Testis (tissue), 3 donors: Measurements from ENCODE around the gene UBE3C. TPM values are rescaled to one million over a fixed set of nuclear protein-coding genes. Genes with fewer than 3 reads are reported as not detected.
"Not testable (repeated sequence)": the region's sequence is repeated elsewhere in the genome, so short reads cannot be mapped to it uniquely, and the experiment has no call there.

Experiments
- DNase-seq: peaks from one replicate; pipeline ENCODE4 v3.0.0-alpha.2; 2019
- H3K27ac ChIP-seq, 2 donors: fragments of 200-600 bp; sonication (generic); one replicate each; pipeline ENCODE4 v1.5.1; 2019
- H3K27me3 ChIP-seq: fragments of 200-600 bp; sonication (generic); one replicate; pipeline ENCODE4 v1.5.1; 2019
- H3K36me3 ChIP-seq: fragments of 200-600 bp; sonication (generic); one replicate; pipeline ENCODE4 v1.5.1; 2017; ENCODE audit warnings: low read depth; ENCODE audit errors: missing control alignments
- H3K4me1 ChIP-seq: fragments of 200-600 bp; sonication (generic); one replicate; pipeline ENCODE4 v1.5.1; 2019
- H3K4me3 ChIP-seq, 2 donors: fragments of 200-600 bp; sonication (generic); one replicate each; pipeline ENCODE4 v1.5.1; 2017 to 2019
- H3K9me3 ChIP-seq: fragments of 200-600 bp; sonication (generic); one replicate; pipeline ENCODE4 v1.5.1; 2017
- POLR2A ChIP-seq: fragments of 450-650 bp; IDR thresholded peaks from one replicate; pipeline ENCODE4 v1.6.1; 2017; ENCODE audit warnings: antibody characterized with exemption, mild to moderate bottlenecking, moderate library complexity
- WGBS, 2 donors: methylation state at CpG; one replicate each; pipeline ENCODE4 v1.1.5; 2018; 5-methylcytosine and 5-hydroxymethylcytosine counted together
- intact Hi-C: fragments of 100-400 bp; cut with DNase I; formaldehyde crosslinking; loops from one replicate; pipeline ENCODE4 v1.15.1; 2023; ENCODE audit warnings: low total_unique reads
- polyA plus RNA-seq: library from polyadenylated mRNA; stranded (reverse); fragments of 350-450 nt; fragmentation: Illumina TruSeq; extraction: RNeasy Lipid Tissue Mini Kit (QIAGEN cat#74804); gene quantifications from one replicate; pipeline ENCODE4 v1.2.3, GENCODE V29; 2014; ENCODE audit warnings: low read depth, low replicate concordance; ENCODE audit not compliant: insufficient read depth
- total RNA-seq, 2 donors: library from RNA; depleted of rRNA; stranded (reverse); fragments of >200 nt; gene quantifications; one replicate each; pipeline ENCODE4 v1.2.3, GENCODE V29; 2016
- TF ChIP-seq, protein P1 (sequence below), 3 experiments: fragments of 450-650 bp in 2 of 3; fragments of 200-600 bp in 1 of 3; sonication (generic) in 1 of 3; IDR thresholded peaks; one replicate each; pipeline ENCODE4 v1.5.1; 2016 to 2019; ENCODE audit warnings: antibody characterized with exemption in 3 of 3, mild to moderate bottlenecking in 2 of 3, moderate library complexity in 1 of 3

The UBE3C gene
- total and polyA plus RNA-seq, 3 donors from 2014 or later = 69.4 to 95.9 (median 86.0) TPM

DNA sequence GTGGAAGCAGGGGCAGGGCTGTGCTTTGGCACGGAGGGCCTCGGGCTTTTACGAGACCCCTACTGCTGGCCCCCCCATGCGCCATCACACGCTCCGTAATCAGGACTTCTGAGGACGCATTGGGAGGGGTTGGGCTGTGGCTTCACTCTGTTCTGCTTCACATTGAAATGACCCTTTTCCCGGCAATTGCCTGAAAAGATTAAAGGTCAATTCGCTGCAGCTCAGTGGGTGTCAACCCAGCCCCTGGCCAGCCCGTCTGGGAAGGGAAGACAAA is 41.7 kb upstream of the UBE3C start:
- Histone ChIP-seq H3K4me3 (no peak overlapping the region), H3K27me3 (no peaks in the 10 kb centered on the region), H3K36me3 (no peaks in the 10 kb centered on the region), H3K4me1 (no peaks in the 10 kb centered on the region), H3K27ac (no peak overlapping the region), H3K9me3 (no peaks in the 10 kb centered on the region)
- TF ChIP-seq POLR2A = no peak
- TF ChIP-seq, protein P1, sequence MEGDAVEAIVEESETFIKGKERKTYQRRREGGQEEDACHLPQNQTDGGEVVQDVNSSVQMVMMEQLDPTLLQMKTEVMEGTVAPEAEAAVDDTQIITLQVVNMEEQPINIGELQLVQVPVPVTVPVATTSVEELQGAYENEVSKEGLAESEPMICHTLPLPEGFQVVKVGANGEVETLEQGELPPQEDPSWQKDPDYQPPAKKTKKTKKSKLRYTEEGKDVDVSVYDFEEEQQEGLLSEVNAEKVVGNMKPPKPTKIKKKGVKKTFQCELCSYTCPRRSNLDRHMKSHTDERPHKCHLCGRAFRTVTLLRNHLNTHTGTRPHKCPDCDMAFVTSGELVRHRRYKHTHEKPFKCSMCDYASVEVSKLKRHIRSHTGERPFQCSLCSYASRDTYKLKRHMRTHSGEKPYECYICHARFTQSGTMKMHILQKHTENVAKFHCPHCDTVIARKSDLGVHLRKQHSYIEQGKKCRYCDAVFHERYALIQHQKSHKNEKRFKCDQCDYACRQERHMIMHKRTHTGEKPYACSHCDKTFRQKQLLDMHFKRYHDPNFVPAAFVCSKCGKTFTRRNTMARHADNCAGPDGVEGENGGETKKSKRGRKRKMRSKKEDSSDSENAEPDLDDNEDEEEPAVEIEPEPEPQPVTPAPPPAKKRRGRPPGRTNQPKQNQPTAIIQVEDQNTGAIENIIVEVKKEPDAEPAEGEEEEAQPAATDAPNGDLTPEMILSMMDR (IDR thresholded peaks at IDR 0.05) = no peak
- 33 to 41% methylated on average over 10 of the region's 10 CpGs for WGBS, 2 donors
- DNase-seq = no peak
- intact Hi-C loops = no loop called here

DNA sequence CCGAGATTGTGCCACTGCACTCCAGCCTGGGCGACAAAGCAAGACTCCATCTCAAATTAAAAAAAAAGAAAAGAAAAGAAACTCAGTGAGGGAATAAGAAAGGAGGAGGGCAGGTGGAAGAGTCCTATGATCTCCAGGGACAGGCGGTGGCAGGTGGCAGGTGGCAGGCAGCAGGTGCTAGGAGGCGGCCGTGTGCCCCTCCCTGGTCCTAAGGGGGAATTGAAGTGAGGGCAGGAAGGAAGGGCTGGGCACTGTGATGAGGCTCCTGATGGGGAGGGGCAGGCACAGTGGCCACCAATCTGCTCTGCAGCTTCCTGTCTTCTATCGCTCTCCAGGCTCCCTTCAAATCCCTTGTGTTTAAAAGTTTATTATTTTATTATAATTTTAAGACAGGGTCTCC is 41.2 kb upstream of the UBE3C start:
- H3K36me3 ChIP-seq = no peaks in the 10 kb centered on the region
- 79 to 80% methylated on average over 6 of the region's 6 CpGs for WGBS, 2 donors
- H3K4me3 ChIP-seq = no peak overlapping the region
- H3K27me3 ChIP-seq = no peaks in the 10 kb centered on the region
- intact Hi-C loops = no loop called here
- no peaks in the 10 kb centered on the region for H3K9me3 ChIP-seq
- no peak overlapping the region for H3K27ac ChIP-seq
- H3K4me1 ChIP-seq = no peaks in the 10 kb centered on the region
- DNase-seq = no peak
- TF ChIP-seq POLR2A = no peak
- TF ChIP-seq, protein P1 (IDR thresholded peaks at IDR 0.05) = no peak

DNA sequence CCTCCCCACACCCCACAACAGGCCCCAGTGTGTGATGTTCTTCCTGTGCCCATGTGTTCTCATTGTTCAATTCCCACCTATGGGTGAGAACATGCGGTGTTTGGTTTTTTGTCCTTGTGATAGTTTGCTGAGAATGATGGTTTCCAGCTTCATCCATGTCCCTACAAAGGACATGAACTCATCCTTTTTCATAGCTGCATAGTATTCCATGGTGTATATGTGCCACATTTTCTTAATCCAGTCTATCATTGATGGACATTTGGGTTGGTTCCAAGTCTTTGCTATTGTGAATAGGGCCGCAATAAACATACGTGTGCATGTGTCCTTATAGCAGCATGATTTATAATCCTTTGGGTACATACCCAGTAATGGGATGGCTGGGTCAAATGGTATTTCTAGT is 38.7 kb upstream of the UBE3C start:
- H3K4me3 ChIP-seq, H3K9me3 ChIP-seq, H3K36me3 ChIP-seq, DNase-seq, H3K27ac ChIP-seq, H3K4me1 ChIP-seq, H3K27me3 ChIP-seq, intact Hi-C loops: not testable (repeated sequence)
- WGBS, 2 donors = 92 to 100% methylated on average over 3 of the region's 3 CpGs

DNA sequence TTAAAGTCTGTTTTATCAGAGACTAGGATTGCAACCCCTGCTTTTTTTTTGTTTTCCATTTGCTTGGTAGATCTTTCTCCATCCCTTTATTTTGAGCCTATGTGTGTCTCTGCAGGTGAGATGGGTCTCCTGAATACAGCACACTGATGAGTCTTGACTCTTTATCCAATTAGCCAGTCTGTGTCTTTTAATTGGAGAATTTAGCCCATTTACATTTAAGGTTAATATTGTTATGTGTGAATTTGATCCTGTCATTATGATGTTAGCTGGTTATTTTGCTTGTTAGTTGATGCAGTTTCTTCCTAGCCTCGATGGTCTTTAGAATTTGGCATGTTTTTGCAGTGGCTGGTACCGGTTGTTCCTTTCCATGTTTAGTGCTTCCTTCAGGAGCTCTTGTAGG is 35.1 kb upstream of the UBE3C start:
- H3K36me3 ChIP-seq, H3K9me3 ChIP-seq, H3K4me1 ChIP-seq, intact Hi-C loops, H3K27ac ChIP-seq, H3K4me3 ChIP-seq, H3K27me3 ChIP-seq, DNase-seq: not testable (repeated sequence)
- WGBS, 2 donors = 93 to 100% methylated on average over 2 of the region's 2 CpGs

DNA sequence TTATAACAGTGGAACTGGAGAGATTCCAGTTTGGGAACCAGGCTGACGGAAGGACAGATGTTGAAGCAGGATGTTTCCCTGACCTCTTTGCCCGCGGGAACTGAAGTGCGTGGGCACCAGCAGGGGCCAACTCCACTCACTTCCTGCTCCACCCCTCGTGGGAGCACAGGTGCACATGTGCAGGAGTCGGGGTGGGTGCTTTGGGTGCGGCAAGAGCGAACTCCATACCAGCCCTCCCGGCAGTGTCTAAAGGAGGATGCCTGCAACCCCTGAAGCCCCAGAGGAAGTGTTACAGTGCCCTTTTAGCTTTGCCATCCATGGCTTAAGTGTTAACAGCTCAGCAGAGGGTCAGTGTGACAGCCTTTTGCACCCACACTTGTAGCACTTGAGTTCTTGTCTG is 27.4 kb upstream of the UBE3C start:
- H3K9me3 ChIP-seq = no peaks in the 10 kb centered on the region
- no peaks in the 10 kb centered on the region for H3K4me1 ChIP-seq
- DNase-seq = no peak
- H3K36me3 ChIP-seq = no peaks in the 10 kb centered on the region
- H3K27me3 ChIP-seq = no peaks in the 10 kb centered on the region
- no peak overlapping the region for H3K27ac ChIP-seq
- H3K4me3 ChIP-seq = no peak overlapping the region
- 93 to 95% methylated on average over 9 of the region's 9 CpGs for WGBS, 2 donors
- intact Hi-C loops = no loop called here
- no peak for TF ChIP-seq POLR2A
- TF ChIP-seq, protein P1 (IDR thresholded peaks at IDR 0.05) = no peak

DNA sequence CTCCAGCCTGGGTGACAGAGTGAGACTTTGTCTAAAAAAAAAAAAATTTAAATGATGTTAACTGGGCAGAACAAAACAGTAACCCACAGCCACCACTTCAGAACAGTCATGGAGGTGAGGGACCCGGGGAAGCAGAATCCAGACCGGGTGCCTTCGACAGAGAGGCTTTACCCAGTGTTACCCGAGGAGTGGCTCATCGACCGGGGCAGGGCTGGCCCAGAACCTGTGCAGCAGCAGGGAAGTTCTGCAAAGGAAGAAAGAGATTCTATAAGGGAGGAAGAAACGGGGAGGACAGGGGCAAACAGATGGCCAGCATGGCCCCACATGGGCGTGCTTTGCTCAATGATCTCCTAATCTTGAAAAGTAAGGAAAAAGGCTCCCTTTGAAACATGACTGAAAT is 26.0 kb upstream of the UBE3C start:
- WGBS, 2 donors = 89 to 94% methylated on average over 8 of the region's 8 CpGs
- TF ChIP-seq POLR2A = no peak
- TF ChIP-seq, protein P1 (IDR thresholded peaks at IDR 0.05) = no peak
- no peaks in the 10 kb centered on the region for H3K36me3 ChIP-seq

More for the DNA sequence above, 26.0 kb upstream of the UBE3C start:
- Histone ChIP-seq H3K27me3 (no peaks in the 10 kb centered on the region), H3K9me3 (no peaks in the 10 kb centered on the region), H3K4me1 (no peaks in the 10 kb centered on the region), H3K27ac (no peak overlapping the region), H3K4me3 (no peak overlapping the region)
- intact Hi-C loops = no loop called here
- DNase-seq = no peak
